Measurements from ENCODE around the gene NRTN. TPM values are rescaled to one million over a fixed set of nuclear protein-coding genes. Genes with fewer than 3 reads are reported as not detected.

The NRTN gene
- total and polyA plus RNA-seq, 2 of the 13 experiments (the other 11 are each of a cell fraction or from before 2014, with no cell fraction given), result 4.1 to 5.3 TPM

GRCh38 chr19:5800361-5801270, 4.3 kb upstream of the NRTN start (continued):
- TF ChIP-seq CSRNP2 (CRISPR knock-in tag; conservative IDR thresholded peaks at IDR 0.05; ENCODE audit: low read depth) (no peak), ATF1 (CRISPR knock-in tag; IDR thresholded peaks at IDR 0.05) (no peak), RFX3 (CRISPR knock-in tag; IDR thresholded peaks at IDR 0.05) (no peak), ZFP36 (IDR thresholded peaks at IDR 0.05; ENCODE audit: borderline replicate concordance, low read depth, low read length, partially characterized antibody) (peak; percentile 60), CBFB (CRISPR knock-in tag; IDR thresholded peaks at IDR 0.05) (peak; percentile 30; the same call in 1 of the 2 replicates), LCORL (IDR thresholded peaks at IDR 0.05) (no peak), LCORL (CRISPR knock-in tag; IDR thresholded peaks at IDR 0.05) (peak; percentile 63), GPBP1L1 (CRISPR knock-in tag; IDR thresholded peaks at IDR 0.05) (no peak), KLF12 (CRISPR knock-in tag; IDR thresholded peaks at IDR 0.05; ENCODE audit: borderline replicate concordance) (no peak; the same call in 1 of the 2 replicates), DMAP1 (CRISPR knock-in tag; IDR thresholded peaks at IDR 0.05) (peak; percentile 58; the same call in 1 of the 2 replicates), ZNF839 (CRISPR knock-in tag; IDR thresholded peaks at IDR 0.05; ENCODE audit: borderline replicate concordance) (no peak), NAIF1 (CRISPR knock-in tag; IDR thresholded peaks at IDR 0.05; ENCODE audit: borderline replicate concordance) (peak; percentile 77; the same call in 1 of the 2 replicates), ELK4 (CRISPR knock-in tag; IDR thresholded peaks at IDR 0.05; ENCODE audit: borderline replicate concordance) (0 out of 2 replicates have a peak, but pooled peaks have one; percentile 7), PRPF4 (IDR thresholded peaks at IDR 0.05; ENCODE audit: low read depth, low read length, poor library complexity, severe bottlenecking) (no peak), MYC (CRISPR knock-in tag; IDR thresholded peaks at IDR 0.05; ENCODE audit: borderline replicate concordance) (peak; percentile 86), ZNF530 (CRISPR knock-in tag; IDR thresholded peaks at IDR 0.05; ENCODE audit: low read depth) (no peak), ZNF382 (CRISPR knock-in tag; IDR thresholded peaks at IDR 0.05; ENCODE audit: borderline replicate concordance) (no peak), NR2F2 (IDR thresholded peaks at IDR 0.05; ENCODE audit: borderline replicate concordance, low read depth) (peak; percentile 76), PAWR (CRISPR knock-in tag; IDR thresholded peaks at IDR 0.05; ENCODE audit: borderline replicate concordance) (no peak), ZNF576 (CRISPR knock-in tag; IDR thresholded peaks at IDR 0.05) (no peak), ZGPAT (CRISPR knock-in tag; IDR thresholded peaks at IDR 0.05) (peak; percentile 29; the same call in 1 of the 2 replicates), NFKBIZ (CRISPR knock-in tag; IDR thresholded peaks at IDR 0.05) (no peak), RFXAP (CRISPR knock-in tag; IDR thresholded peaks at IDR 0.05; ENCODE audit: borderline replicate concordance) (no peak), NFIB (CRISPR knock-in tag; IDR thresholded peaks at IDR 0.05; ENCODE audit: borderline replicate concordance) (no peak), CEBPG (CRISPR knock-in tag; IDR thresholded peaks at IDR 0.05) (peak; percentile 50)
